ENCODE data around the gene MAP1LC3B.

The MAP1LC3B gene

GRCh38 chr16:87391950-87392820 lies at the start of gene MAP1LC3B:
Gene MAP1LC3B, plus strand, starts transcription at chr16:87392336. Its CDS starts 92 bp downstream, at chr16:87392428.
- DNase-seq (ENCODE audit: low read depth): peak; percentile 83

DNA sequence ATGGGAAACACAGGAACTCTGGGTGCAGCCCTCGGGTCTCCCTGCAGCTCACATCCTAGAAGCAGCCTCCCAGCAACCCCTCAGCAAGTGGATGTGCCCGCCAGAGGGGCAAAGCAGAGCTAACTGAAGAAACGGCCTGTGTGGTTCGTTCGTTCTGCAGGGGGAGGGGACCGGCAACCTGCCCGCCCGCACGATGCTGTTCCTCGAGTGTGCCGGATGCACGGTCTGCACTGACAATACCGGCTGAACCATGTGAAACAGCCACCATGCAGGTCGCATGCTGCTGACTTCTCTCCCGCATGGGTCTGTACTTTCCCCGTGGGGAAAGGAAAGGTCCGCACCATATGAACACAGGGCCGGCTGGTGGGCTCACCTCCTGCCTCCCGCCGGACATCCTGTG lies 49.6 kb upstream of the MAP1LC3B start:
- DNase-seq (ENCODE audit: low read depth): no peak

- DNase-seq (ENCODE audit: low read depth): no peak
Observed at GRCh38 chr16:87342978-87343752, 49.0 kb upstream of the MAP1LC3B start.

- no peak for DNase-seq (ENCODE audit: low read depth)
Observed at GRCh38 chr16:87343753-87344050, 48.4 kb upstream of the MAP1LC3B start.

DNA sequence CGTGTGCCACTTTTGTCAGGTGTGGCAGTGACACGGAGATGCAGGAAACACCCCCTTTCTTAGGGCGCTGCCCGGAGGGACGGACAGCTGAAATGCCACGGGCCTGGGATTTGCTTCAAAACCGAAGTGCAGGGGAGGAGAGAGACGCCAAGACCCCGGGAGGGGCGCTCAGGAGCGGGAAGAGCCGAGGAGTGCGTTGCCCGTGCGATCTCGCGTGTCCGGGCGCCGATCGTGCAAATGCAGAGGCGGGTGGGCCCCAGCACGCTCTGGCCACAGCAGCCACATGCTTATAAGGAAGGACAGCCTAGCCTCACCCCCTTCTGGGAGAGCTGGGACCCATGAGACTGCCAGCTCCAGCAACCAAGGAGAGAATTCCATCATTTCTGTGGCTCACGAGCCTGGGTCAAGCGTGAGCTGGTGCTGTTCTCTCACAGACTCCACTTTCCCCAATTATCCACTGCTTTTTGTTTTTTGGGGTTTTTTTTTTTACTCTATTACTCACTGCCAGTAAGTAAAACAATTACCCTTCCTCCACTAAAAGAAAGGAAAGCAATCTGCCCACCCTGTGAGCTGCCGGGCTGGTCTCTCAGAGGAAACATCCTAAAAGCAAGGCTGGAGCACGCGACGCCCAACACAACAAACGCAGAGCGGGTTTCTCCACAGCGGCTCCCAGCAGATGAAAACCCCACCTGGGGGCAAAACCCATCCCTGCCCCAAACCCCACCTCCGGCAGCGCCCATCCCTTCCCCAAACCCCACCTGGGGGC lies 47.8 kb upstream of the MAP1LC3B start:
- DNase-seq (ENCODE audit: low read depth): no peak

DNA sequence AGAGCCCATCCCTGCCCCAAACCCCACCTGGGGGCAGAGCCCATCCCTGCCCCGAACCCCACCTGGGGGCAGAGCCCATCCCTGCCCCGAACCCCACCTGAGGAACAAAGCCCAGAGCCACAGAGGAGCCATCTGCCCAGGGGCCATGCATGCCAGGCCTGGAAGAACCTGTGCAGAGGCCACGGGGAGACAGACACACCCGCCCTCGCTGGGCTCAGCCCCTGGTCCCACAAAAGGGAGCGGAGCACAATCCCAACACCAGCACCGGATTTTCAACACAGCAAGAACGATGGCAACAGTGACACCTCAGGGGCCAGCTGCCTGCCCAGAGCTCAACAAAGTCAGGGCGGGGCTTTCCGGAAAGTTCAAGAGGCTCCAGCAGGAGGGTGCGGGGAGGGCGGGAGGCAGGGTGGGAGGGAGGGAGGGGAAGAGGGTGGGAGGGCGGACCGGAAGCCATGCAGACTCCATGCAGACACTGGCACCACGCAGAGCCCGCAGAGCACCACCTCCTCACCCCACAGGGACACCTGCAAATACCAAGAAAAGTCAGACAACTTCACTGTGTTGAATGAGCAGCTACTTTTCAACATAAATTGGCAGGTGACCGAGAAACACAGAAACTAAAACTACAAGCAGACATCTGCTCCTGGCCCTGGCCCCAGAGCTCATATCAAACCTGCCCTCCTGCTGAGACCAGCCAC lies 47.1 kb upstream of the MAP1LC3B start:
- no peak for DNase-seq (ENCODE audit: low read depth)

GRCh38 chr16:87345726-87346424 lies 46.3 kb upstream of the MAP1LC3B start:
- DNase-seq (ENCODE audit: low read depth): no peak

DNA sequence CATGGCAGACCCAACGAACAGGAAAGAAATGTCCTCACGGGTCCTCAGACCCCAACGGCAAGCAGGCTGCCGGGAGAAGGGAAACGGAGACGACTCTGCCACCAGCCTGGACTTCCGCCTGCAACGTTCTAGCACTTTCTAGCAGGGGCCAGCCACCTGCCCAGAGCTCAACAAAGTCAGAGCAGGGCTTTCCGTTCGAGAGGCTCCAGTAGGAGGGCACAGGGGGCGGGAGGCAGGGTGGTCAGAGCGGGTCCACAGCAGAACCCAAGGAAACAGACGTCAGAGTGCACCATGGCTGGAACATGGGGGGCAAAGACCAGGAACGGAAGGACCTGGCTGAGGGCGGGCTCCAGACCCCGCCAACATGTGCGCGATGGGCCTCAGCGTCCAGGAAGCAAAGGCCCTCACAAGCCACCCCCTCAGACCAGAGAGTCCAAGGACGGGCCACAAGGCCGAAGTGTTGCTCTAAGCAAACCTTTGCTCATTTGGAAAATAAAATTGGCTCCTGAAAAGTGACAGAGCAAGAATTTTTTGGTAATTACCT lies 45.5 kb upstream of the MAP1LC3B start:
- DNase-seq (ENCODE audit: low read depth): no peak

DNA sequence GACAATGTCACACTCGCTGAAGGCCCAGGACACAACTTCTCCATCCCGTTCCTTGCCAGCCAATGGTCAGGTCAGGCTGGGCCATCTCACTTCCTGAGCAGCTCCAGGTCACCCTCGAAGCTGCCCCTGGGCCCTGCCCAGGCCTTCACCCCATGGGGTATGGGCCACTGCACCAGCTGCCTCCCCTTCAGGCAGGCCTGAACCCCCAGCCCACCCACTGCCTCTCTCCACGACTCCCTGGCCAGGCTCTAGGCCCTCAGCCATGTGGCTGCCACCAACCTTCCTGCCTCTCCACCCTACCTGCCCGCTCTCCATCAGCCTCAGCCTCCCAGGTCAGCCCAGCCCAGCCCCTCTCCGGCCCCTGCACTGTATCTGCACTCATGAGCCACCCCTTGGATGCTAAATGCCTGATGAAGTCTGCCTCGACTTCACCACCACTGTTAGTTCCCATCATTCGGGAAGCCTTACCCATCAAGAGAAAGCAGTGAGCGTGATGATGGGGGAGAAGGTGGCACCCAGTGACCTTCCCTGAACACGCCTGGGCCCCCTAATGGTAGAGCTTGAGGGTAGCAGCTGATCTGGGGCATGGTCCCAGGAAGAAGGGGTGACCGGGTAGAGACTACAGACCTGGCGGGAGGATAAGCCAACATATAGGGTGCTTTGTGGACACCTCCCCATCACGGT lies 44.1 kb upstream of the MAP1LC3B start:
- DNase-seq (ENCODE audit: low read depth): no peak

- DNase-seq (ENCODE audit: low read depth): no peak
Observed at GRCh38 chr16:87348616-87349157, 43.4 kb upstream of the MAP1LC3B start.

DNA sequence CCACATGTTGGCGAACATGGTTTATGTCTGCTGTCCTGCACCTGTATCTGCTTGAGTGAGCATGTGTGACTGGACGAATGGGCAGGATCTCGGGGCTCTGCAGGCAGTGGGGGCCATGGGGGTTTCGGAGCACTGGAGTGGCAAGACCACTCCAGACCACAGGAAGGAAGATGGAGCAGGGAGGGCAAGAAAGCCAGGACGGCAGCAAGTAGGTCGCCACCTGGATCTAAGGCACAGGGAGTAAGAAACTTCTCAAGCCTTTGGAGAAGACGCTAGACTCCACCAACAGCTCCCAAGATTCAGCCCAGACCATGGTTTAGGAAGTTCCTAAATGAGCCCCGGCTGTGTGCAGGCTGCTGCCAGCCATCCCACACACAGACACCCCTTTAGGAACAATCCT lies 42.1 kb upstream of the MAP1LC3B start:
- DNase-seq (ENCODE audit: low read depth): no peak

DNA sequence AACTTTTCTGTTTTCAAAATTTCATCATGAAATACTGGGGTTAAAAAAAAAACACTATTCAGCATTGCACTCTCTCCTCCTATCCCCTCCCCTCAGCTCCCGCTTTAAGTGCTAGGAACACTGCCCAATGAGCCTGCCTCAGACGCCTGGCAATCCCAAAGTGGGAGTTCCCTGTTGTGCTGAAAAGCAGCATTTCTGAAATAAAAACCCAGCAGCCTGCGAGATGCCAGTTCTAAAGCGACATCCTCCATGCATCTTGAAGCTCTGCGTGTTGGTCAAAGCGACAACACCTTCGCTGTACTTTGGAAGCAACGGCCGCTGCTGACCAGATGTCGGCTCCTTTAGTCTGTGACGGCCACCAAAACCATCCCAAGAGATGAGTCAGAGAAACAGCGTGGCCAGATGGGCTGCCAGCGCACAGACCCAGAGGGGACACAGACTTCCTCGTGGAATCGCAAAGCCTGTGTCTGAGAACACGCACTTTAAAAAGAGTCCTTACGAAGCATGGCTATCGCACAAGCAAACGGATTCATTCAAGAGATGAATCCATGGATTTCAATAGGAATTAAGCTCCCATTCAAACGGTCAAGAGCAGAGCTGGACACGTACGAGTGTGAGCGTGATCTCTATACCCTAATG lies 41.3 kb upstream of the MAP1LC3B start:
- no peak for DNase-seq (ENCODE audit: low read depth)

DNA sequence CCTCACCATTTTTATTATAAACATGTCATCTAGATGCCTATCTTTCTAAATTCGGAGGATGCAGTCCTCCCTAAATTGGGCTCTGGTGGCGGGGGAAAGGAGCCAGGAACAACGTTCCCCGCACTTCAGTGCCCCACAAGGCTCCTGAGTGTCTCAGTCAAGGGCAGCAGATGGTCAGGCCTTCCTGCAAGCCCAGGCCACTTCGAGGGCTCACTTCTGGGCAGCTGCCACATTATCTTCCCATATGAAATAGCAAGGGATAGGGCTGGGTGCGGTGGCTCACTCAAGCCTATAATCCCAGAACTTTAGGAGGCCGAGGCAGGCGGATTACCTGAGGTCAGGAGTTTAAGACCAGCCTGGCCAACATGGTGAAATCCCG lies 40.8 kb upstream of the MAP1LC3B start:
- DNase-seq (ENCODE audit: low read depth): no peak

DNA sequence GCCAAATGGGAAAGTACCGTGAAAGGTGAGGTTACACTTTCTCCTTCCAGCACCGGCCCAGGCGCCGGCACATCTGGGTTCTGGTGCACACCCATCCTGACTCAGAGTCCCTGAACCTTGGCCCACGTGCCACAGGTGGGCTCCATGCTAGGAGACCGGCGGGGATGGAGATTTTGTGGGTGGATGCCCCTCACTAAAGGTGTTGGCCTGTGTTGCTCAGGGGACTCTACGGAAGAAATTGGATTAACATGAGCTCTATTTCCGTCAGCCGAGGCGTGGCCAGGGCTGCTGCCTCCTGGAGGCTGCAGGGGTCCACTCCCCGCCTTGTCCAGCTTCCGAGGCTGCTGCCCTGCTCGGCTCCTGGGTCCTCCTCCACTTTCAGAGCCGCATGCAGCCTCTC lies 39.3 kb upstream of the MAP1LC3B start:
- DNase-seq (ENCODE audit: low read depth): no peak

DNA sequence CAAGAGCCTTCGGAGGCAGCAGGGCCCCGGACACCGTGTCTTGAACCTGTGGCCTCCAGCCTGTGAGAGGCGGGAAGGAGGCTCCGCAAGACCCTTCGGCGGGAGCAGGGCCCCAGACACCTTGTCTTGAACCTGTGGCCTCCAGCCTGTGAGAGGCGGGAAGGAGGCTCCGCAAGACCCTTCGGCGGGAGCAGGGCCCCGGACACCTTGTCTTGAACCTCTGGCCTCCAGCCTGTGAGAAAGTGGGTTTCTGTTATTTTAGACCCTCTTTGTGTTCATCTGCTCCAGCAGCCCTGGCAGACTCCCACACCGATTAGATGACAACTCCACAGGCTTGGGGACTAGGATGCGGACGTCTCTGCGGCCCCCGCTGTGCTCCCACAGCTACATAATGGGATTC lies 38.5 kb upstream of the MAP1LC3B start:
- DNase-seq (ENCODE audit: low read depth): no peak

GRCh38 chr16:87356491-87356853 lies 35.7 kb upstream of the MAP1LC3B start:
- no peak for DNase-seq (ENCODE audit: low read depth)

GRCh38 chr16:87358250-87358649 lies 33.9 kb upstream of the MAP1LC3B start:
- DNase-seq (ENCODE audit: low read depth): no peak

DNA sequence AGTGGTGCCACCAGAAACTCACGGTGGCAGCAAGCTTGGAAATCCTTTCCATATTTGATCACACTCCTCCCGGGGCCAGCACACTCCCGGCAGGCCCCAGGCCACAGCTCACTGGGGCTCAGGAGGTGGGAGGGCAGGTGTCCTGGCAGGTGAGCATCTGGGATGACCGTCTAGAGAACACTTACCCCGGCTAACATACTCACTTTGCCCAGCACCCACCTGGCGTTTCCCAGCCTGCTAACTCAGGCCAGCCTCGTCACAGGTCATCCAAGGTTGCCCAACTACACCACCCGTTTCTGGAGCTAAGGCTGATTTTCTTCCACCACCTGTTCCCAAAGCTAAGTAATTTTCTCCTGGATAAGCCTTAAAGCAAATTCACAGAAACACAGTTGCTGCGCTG lies 33.4 kb upstream of the MAP1LC3B start:
- no peak for DNase-seq (ENCODE audit: low read depth)

- no peak for DNase-seq (ENCODE audit: low read depth)
Observed at GRCh38 chr16:87359121-87359520, 33.0 kb upstream of the MAP1LC3B start.

Data from HS-27A (cell line).